KOPT-K1 (cell line): ENCODE results near the gene ASCL1.

ENCODE experiments used
- H3K27ac ChIP-seq: fragments of 200-600 bp; sonication (generic); 2 replicates; pipeline ENCODE4 v1.5.1; 2016; ENCODE audit warnings: antibody characterized with exemption, mild to moderate bottlenecking, low read depth, low read length; ENCODE audit not compliant: poor library complexity, severe bottlenecking
- H3K36me3 ChIP-seq: fragments of 200-600 bp; sonication (generic); 2 replicates; pipeline ENCODE4 v1.5.1; 2017; ENCODE audit warnings: antibody characterized with exemption, mild to moderate bottlenecking, low read length, moderate library complexity; ENCODE audit not compliant: insufficient read depth
- H3K9me3 ChIP-seq: fragments of 200-600 bp; sonication (generic); 2 replicates; pipeline ENCODE4 v1.5.1; 2017; ENCODE audit warnings: antibody characterized with exemption, low read length, mild to moderate bottlenecking; ENCODE audit not compliant: insufficient read depth, poor library complexity, severe bottlenecking

The ASCL1 gene

DNA sequence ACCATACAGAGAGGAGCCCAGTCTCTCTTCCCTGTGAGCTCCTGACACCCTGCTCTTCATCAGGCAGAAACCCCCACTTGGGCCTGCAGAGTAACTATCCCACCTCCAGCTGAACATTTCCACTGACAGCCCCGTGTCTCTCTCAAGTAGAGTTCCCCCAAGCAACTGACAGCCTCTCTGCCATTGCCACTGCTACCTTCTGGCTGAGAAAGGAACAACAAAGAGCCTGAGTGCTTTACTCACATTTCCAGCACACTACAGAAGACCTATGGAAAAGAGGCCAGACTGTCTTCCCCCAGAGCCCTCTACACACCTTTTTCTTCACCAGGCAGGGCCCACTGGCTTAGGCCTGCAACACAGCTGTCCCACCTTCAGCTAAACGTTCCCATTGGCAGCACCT, 18.4 kb upstream of the ASCL1 start:
- Histone ChIP-seq H3K27ac (no peak overlapping the region), H3K9me3 (no peaks in the 10 kb centered on the region), H3K36me3 (no peaks in the 10 kb centered on the region)

GRCh38 chr12:102939670-102940222, 17.7 kb upstream of the ASCL1 start:
- no peaks in the 10 kb centered on the region for H3K9me3 ChIP-seq
- H3K36me3 ChIP-seq: no peaks in the 10 kb centered on the region
- no peak overlapping the region for H3K27ac ChIP-seq

- Histone ChIP-seq H3K36me3 (no peaks in the 10 kb centered on the region), H3K27ac (no peak overlapping the region), H3K9me3 (no peaks in the 10 kb centered on the region)
Observed at GRCh38 chr12:102946042-102946441, 11.4 kb upstream of the ASCL1 start.

GRCh38 chr12:102948941-102949352, 8.5 kb upstream of the ASCL1 start:
- Histone ChIP-seq H3K36me3 (no peaks in the 10 kb centered on the region), H3K27ac (no peak overlapping the region), H3K9me3 (no peaks in the 10 kb centered on the region)

DNA sequence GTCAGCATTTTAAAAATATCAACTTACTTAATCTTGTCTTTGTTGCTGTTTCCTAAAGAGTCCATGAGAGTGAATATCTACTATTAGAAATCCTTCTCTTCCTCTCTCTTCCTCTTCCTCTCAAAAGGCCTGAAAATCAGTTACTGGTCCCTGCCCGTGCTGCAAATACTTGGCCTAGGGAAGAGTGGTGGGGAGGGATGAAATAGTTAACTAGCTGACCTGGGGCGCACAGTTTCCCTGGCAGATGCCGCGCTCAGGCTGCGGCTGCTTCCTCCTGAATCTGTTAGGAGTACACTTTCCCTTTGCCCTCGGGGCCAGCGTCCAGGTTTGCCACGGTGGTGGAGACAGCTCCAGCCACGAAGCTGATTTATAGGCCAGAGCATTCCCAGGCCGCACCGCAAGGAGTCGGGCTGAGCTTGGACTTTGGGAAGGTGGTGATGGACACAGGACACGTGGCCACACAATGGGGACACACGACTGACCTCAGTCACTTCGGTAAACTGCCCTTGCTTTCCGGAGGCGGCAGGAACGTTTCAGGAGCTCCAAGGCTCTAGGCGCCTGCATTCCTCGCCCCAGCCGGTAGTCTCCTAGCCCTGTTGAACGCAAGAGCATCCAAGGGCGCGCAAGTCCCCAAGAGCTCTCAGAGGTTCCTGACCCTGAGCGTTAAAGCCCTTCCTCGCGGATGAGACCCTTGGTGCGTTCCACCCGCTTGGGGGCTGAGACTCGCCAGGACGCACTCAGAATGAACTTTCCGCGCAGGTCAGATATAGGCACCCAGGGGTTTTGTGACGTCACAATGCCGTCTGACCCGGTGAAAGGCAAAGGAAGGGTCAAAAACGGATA, 7.1 kb upstream of the ASCL1 start:
- Histone ChIP-seq H3K36me3 (no peaks in the 10 kb centered on the region), H3K9me3 (no peaks in the 10 kb centered on the region)

GRCh38 chr12:102950950-102951619, 6.4 kb upstream of the ASCL1 start:
- Histone ChIP-seq H3K27ac (no peak overlapping the region), H3K9me3 (no peaks in the 10 kb centered on the region), H3K36me3 (no peaks in the 10 kb centered on the region)

More for the DNA sequence above, 7.1 kb upstream of the ASCL1 start:
- H3K27ac ChIP-seq: no peak overlapping the region

GRCh38 chr12:102951841-102952240, 5.6 kb upstream of the ASCL1 start:
- Histone ChIP-seq H3K27ac (no peak overlapping the region), H3K36me3 (no peaks in the 10 kb centered on the region), H3K9me3 (no peaks in the 10 kb centered on the region)

- H3K27ac ChIP-seq: no peak overlapping the region
- H3K9me3 ChIP-seq: no peaks in the 10 kb centered on the region
- H3K36me3 ChIP-seq: no peaks in the 10 kb centered on the region
Observed at GRCh38 chr12:102953221-102953620, 4.3 kb upstream of the ASCL1 start.

GRCh38 chr12:102954134-102954533, 3.3 kb upstream of the ASCL1 start:
- Histone ChIP-seq H3K9me3 (no peaks in the 10 kb centered on the region), H3K27ac (no peak overlapping the region), H3K36me3 (no peaks in the 10 kb centered on the region)

- no peaks in the 10 kb centered on the region for H3K9me3 ChIP-seq
- H3K36me3 ChIP-seq: no peaks in the 10 kb centered on the region
- H3K27ac ChIP-seq: no peak overlapping the region
Observed at GRCh38 chr12:102955926-102956737, 1.3 kb upstream of the ASCL1 start.

DNA sequence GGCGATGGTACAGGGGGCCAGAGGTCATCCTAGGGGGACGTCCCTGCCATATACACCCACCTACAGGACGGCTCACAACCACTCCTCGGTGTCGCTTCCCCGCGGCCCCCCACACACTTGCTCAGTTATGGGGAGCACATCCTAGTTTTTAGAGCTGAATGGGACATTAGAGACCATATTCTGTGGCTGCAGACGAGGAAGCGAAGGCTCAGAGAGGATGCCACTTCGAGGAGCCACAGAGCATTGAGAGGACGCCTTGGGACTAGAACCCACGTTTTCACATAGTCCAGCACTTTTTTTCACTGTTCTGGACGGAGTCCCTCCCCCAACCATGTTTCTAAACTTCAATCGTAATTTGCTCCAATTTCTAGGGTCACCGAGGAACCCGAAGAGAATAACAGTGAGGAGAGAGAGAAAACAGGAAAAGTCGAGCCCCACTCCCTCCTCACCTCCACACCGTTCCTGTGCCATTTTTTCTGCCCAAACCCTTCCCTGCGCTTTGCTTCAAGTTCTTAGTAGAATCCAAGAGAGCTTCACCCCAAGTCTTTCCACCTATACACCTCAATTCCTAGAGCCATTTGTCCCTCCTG, 641 bp upstream of the ASCL1 start:
- Histone ChIP-seq H3K27ac (no peak overlapping the region), H3K36me3 (no peaks in the 10 kb centered on the region), H3K9me3 (no peaks in the 10 kb centered on the region)

GRCh38 chr12:102958073-102958829, 777 bp downstream of the ASCL1 start:
- Histone ChIP-seq H3K9me3 (peaks cover 6% of the 10 kb centered on the region), H3K27ac (no peak overlapping the region), H3K36me3 (no peaks in the 10 kb centered on the region)

DNA sequence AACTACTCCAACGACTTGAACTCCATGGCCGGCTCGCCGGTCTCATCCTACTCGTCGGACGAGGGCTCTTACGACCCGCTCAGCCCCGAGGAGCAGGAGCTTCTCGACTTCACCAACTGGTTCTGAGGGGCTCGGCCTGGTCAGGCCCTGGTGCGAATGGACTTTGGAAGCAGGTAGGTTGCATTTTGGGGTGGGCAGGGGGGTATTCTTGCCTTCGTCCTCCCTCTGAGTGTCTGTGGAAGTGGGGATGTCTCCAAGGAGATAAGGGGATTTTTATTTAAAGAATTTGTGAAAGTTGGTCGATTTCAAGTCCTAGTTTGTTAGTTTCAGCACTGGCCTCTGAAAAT, 1.3 kb downstream of the ASCL1 start:
- H3K27ac ChIP-seq: no peak overlapping the region
- no peaks in the 10 kb centered on the region for H3K36me3 ChIP-seq
- H3K9me3 ChIP-seq: peaks cover 11% of the 10 kb centered on the region

GRCh38 chr12:102959391-102959790, 1.9 kb downstream of the ASCL1 start:
- Histone ChIP-seq H3K27ac (no peak overlapping the region), H3K9me3 (peaks cover 16% of the 10 kb centered on the region), H3K36me3 (no peaks in the 10 kb centered on the region)
